ENCODE data around the gene LRMDA. TPM values are rescaled to one million over a fixed set of nuclear protein-coding genes. Genes with fewer than 3 reads are reported as not detected.

Gene LRMDA
- total RNA-seq, 1 donor from 2014 or later, result 18.7 TPM

DNA sequence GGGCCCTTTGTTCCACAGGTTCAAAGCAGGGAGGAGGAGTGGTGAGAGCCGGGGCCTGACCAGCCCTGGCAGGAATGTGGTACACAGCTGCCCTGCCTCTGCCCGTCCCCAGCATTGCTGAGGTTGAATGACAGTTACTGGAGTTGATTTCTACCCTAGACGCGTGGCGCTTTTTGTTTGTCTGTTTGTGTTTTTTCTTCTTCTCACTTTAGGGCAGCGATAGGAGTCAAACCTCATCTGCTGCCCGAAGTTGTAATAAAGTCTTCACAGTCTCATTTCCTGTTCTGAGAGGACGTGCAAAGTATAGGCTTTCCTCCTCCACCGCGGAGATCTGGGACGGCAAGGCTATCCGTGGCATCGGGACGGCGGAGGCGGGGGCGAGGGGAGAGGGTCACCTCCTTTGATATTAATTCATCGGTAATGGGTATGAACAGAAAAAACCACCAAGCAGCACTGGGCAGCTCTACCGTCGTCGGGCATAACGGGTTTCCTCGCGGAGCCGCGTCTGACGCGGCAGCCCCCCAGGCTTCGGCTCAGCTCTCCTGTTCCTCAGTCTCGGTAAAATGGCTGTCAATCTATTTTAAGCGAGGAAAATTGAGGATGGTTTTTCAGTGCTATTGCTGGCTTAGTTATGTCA lies 160.8 kb downstream of the LRMDA start:
- Histone ChIP-seq H3K36me3 (ENCODE audit: control insufficient read depth, insufficient read depth, low read length) (no peaks in the 10 kb centered on the region), H3K27me3 (ENCODE audit: control insufficient read depth, insufficient read depth, low read length) (no peaks in the 10 kb centered on the region), H3K4me3 (ENCODE audit: low read depth, low read length) (no peak overlapping the region)
- TF ChIP-seq, protein P1, sequence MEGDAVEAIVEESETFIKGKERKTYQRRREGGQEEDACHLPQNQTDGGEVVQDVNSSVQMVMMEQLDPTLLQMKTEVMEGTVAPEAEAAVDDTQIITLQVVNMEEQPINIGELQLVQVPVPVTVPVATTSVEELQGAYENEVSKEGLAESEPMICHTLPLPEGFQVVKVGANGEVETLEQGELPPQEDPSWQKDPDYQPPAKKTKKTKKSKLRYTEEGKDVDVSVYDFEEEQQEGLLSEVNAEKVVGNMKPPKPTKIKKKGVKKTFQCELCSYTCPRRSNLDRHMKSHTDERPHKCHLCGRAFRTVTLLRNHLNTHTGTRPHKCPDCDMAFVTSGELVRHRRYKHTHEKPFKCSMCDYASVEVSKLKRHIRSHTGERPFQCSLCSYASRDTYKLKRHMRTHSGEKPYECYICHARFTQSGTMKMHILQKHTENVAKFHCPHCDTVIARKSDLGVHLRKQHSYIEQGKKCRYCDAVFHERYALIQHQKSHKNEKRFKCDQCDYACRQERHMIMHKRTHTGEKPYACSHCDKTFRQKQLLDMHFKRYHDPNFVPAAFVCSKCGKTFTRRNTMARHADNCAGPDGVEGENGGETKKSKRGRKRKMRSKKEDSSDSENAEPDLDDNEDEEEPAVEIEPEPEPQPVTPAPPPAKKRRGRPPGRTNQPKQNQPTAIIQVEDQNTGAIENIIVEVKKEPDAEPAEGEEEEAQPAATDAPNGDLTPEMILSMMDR (IDR thresholded peaks at IDR 0.05; ENCODE audit: insufficient read depth, low read length, poor library complexity, severe bottlenecking), result no peak
- no peak for DNase-seq (ENCODE audit: low read depth)

DNA sequence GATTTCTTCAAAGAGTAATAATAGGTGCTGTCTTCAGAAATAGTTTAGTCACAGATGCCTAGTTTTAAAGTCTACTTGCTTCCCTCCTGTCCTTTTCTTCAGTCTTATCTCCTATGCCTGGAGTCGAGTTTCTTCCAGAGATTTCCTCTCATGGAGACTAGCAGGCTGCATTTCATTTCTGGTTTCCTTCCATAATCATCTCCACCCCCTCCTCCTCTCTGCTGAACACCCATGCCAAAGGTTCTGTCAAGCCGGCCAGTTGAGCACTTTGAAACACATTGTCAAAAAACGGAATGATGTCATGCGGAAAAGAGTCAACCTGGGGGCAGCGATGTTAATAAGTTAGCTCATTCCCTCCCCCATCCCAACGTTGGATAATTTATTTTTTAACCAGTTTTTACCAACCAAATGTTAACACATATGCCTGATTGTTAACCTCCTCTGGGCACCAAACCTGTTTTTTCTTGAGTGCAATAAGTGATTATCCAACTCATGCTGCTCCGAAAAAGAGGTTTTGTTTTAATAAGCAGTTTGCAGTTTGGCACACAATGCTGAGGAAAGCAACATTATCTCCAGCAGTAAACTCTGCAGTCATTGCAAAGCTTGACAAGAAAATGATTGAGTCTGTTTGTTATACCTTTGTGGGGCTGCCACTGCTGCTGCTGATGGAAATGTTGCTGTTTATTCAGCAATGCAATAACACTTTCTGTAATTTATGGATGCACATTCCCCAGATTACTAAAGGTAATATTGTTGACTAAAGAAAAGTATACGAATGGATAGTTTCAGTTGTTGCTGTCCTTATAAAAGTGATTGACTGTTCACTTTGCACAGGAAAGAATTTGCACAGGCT lies 161.6 kb downstream of the LRMDA start:
- DNase-seq (ENCODE audit: low read depth), result no peak
- Histone ChIP-seq H3K4me3 (ENCODE audit: low read depth, low read length) (no peak overlapping the region), H3K27me3 (ENCODE audit: control insufficient read depth, insufficient read depth, low read length) (no peaks in the 10 kb centered on the region), H3K36me3 (ENCODE audit: control insufficient read depth, insufficient read depth, low read length) (no peaks in the 10 kb centered on the region)
- TF ChIP-seq, protein P1 (IDR thresholded peaks at IDR 0.05; ENCODE audit: insufficient read depth, low read length, poor library complexity, severe bottlenecking), result no peak

DNA sequence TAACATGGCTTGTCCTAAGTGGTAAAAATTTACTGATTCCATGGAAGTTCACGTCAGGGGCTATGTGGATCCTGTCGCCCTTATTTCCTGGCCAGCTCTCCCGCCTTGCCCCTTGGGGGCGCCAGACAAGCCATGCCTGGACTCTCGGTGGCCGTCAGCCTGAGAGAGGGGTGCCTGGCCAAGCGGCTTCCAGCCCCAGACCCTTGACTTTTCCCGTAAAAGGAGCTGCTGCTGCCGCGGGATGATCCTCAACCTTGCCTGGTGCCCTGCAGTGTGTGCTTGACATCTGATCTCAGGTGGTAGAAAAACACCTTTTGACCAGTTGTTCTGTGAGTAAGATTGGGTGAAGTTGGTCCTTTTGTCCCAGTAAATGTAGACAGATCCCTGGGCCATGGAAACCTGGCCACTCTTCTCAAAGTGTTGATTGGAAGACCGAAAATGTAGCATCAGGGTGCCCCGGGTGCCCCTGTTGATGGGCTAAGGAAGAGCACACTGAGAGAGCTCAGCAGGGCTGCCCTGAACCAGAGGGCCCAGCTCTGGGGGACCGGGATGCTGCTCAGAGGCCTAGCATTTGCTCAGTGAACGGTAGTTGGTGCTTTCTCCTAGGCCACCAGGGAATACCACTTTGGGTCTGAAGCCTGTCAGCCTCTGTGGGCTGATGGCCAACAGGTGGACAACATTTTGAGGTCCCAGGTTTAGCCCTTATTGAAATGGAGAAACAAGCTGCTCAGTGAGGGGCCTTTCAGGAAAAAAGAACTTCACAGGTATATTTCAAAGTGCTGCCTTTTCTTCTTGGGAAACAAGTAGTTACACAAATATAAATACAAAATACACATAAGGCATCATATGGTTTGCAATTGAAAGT lies 162.5 kb downstream of the LRMDA start:
- TF ChIP-seq, protein P1 (IDR thresholded peaks at IDR 0.05; ENCODE audit: insufficient read depth, low read length, poor library complexity, severe bottlenecking), result peak; percentile 57
- DNase-seq (ENCODE audit: low read depth), result no peak
- H3K36me3 ChIP-seq (ENCODE audit: control insufficient read depth, insufficient read depth, low read length), result no peaks in the 10 kb centered on the region

DNA sequence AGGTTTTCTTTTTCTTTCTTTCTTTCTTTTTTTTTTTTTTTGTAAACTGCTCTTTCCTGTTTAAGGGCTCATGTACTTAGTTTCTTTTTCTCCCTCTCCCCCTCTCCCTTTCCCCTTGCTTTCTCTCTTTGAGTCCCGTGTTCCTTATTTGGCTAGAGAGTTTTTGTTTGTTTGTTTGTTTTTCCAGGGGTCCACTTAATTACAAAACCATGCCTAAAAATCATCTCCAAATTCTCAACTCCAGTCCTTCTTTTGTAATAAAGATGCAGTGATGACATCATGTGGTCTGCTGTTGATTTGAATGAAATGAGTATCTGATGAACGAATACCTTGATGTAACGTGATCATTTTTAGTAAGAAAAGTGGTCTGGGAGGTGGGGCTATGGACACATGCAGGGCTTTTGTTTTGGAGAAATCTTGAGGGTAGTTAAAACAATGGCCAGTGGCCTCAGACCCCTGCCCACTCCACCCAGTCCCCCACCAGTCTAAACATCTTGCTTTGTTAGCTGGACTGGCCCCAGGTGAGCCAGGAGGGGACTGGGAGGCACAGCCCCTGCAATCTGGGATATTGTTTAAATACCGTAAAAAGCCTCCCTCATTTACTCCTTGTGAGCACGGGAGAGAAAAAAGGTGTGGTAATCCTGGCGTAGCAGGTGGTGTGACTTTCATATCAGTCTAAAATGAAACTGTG lies 165.7 kb downstream of the LRMDA start:
- TF ChIP-seq, protein P1 (IDR thresholded peaks at IDR 0.05; ENCODE audit: insufficient read depth, low read length, poor library complexity, severe bottlenecking), result no peak
- no peak overlapping the region for H3K4me3 ChIP-seq (ENCODE audit: low read depth, low read length)
- no peaks in the 10 kb centered on the region for H3K27me3 ChIP-seq (ENCODE audit: control insufficient read depth, insufficient read depth, low read length)
- H3K36me3 ChIP-seq (ENCODE audit: control insufficient read depth, insufficient read depth, low read length), result no peaks in the 10 kb centered on the region
- DNase-seq (ENCODE audit: low read depth), result no peak

More for the DNA sequence above, 162.5 kb downstream of the LRMDA start:
- H3K4me3 ChIP-seq (ENCODE audit: low read depth, low read length), result no peak overlapping the region
- no peaks in the 10 kb centered on the region for H3K27me3 ChIP-seq (ENCODE audit: control insufficient read depth, insufficient read depth, low read length)

DNA sequence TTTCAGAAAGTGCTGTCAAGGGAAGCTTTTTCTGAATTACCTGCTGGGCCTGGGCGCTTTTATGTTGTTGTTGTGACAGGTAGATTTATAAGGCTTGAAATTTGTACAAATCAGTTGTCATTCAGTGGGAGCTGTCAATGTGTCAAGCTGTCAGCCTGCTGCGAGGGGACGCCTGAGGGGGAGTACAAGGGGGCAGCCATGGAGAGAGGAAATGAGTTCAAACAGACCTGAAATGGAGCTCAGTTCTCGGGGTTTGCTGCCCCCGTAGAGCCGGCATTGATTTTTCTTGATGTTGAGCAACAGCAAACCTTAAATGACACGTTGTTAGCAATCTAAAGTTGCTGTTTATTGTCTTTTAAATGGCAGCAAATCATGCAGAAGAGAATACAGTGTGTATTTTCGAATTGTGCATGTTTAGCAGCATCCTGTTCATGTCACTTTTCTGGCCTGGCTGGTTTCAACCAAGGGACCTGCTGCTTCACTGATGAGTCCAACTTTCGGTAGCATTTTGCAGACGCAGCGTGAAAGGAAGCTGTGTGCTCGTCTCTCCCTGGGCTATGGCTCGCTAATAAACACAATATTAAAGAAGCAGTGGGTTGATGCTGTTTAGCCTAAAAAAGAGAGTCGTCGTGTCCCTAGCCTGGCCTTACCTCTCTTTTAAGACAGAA lies 166.5 kb downstream of the LRMDA start:
- H3K4me3 ChIP-seq (ENCODE audit: low read depth, low read length), result no peak overlapping the region

More for the DNA sequence above, 166.5 kb downstream of the LRMDA start:
- TF ChIP-seq, protein P1 (IDR thresholded peaks at IDR 0.05; ENCODE audit: insufficient read depth, low read length, poor library complexity, severe bottlenecking), result no peak
- no peak for DNase-seq (ENCODE audit: low read depth)
- Histone ChIP-seq H3K27me3 (ENCODE audit: control insufficient read depth, insufficient read depth, low read length) (no peaks in the 10 kb centered on the region), H3K36me3 (ENCODE audit: control insufficient read depth, insufficient read depth, low read length) (no peaks in the 10 kb centered on the region)
